Activated T-cell treated with anti-CD3 and anti-CD28 coated beads, Interleukin-2, amount 50 U/mL, for 24 hours (primary cell): Measurements from ENCODE around the gene RBBP6.
A peak's percentile ranks its signal among the peaks of the same experiment; 100 is the strongest.
"Not testable (repeated sequence)": the region's sequence is repeated elsewhere in the genome, so short reads cannot be mapped to it uniquely, and the experiment has no call there.

Source experiments
- DNase-seq: peaks from one replicate; pipeline ENCODE4 v3.0.0-alpha.2; 2020
- H3K27ac Mint-ChIP-seq: 2 replicates; pipeline ENCODE4 v1.8.0; 2020; ENCODE audit warnings: mild to moderate bottlenecking, mixed read lengths
- H3K27me3 Mint-ChIP-seq: 2 replicates; pipeline ENCODE4 v1.8.0; 2020; ENCODE audit warnings: mixed read lengths
- H3K36me3 Mint-ChIP-seq: 2 replicates; pipeline ENCODE4 v1.8.0; 2020; ENCODE audit warnings: low read depth, mixed read lengths
- H3K4me1 Mint-ChIP-seq: 2 replicates; pipeline ENCODE4 v1.8.0; 2020; ENCODE audit warnings: low read depth, mixed read lengths
- H3K4me3 Mint-ChIP-seq: 2 replicates; pipeline ENCODE4 v1.8.0; 2020; ENCODE audit warnings: mild to moderate bottlenecking, moderate library complexity, mixed read lengths
- H3K9me3 Mint-ChIP-seq: 2 replicates; pipeline ENCODE4 v1.8.0; 2020; ENCODE audit warnings: mixed read lengths

Gene RBBP6

GRCh38 chr16:24539295-24539849 is at the start of gene RBBP6:
Gene RBBP6 (plus strand): TSS chr16:24539566. CDS start chr16:24540627, 1,061 bp downstream.
- peaks cover 46% of the 10 kb centered on the region for H3K36me3 Mint-ChIP-seq
- peak within 1 kb of the TSS; percentile 100 for H3K4me3 Mint-ChIP-seq
- peaks cover 37% of the 10 kb centered on the region for H3K4me1 Mint-ChIP-seq
- DNase-seq = peak; percentile 96
- no peaks in the 10 kb centered on the region for H3K9me3 Mint-ChIP-seq
- peak within 1 kb of the TSS; percentile 100 for H3K27ac Mint-ChIP-seq
- no peaks in the 10 kb centered on the region for H3K27me3 Mint-ChIP-seq

GRCh38 chr16:24490866-24491265 is 48.5 kb upstream of the RBBP6 start:
- H3K27me3 Mint-ChIP-seq = peaks cover 16% of the 10 kb centered on the region
- H3K4me1 Mint-ChIP-seq = no peaks in the 10 kb centered on the region
- no peak overlapping the region for H3K4me3 Mint-ChIP-seq
- H3K9me3 Mint-ChIP-seq = no peaks in the 10 kb centered on the region
- no peaks in the 10 kb centered on the region for H3K36me3 Mint-ChIP-seq
- H3K27ac Mint-ChIP-seq = no peak overlapping the region
- DNase-seq = no peak

GRCh38 chr16:24491731-24492130 is 47.6 kb upstream of the RBBP6 start:
- peaks cover 16% of the 10 kb centered on the region for H3K27me3 Mint-ChIP-seq
- H3K4me3 Mint-ChIP-seq = no peak overlapping the region
- no peak overlapping the region for H3K27ac Mint-ChIP-seq
- no peaks in the 10 kb centered on the region for H3K4me1 Mint-ChIP-seq
- no peaks in the 10 kb centered on the region for H3K36me3 Mint-ChIP-seq
- no peak for DNase-seq
- H3K9me3 Mint-ChIP-seq = no peaks in the 10 kb centered on the region

- H3K4me1 Mint-ChIP-seq = no peaks in the 10 kb centered on the region
- no peak overlapping the region for H3K27ac Mint-ChIP-seq
- H3K36me3 Mint-ChIP-seq = no peaks in the 10 kb centered on the region
- no peak for DNase-seq
- no peak overlapping the region for H3K4me3 Mint-ChIP-seq
- no peaks in the 10 kb centered on the region for H3K9me3 Mint-ChIP-seq
- peaks cover 16% of the 10 kb centered on the region for H3K27me3 Mint-ChIP-seq
Observed at GRCh38 chr16:24493821-24494220, 45.5 kb upstream of the RBBP6 start.

GRCh38 chr16:24495207-24495606 is 44.2 kb upstream of the RBBP6 start:
- not testable (repeated sequence) for H3K27ac Mint-ChIP-seq, H3K4me3 Mint-ChIP-seq

GRCh38 chr16:24497440-24497839 is 41.9 kb upstream of the RBBP6 start:
- H3K4me1 Mint-ChIP-seq = no peaks in the 10 kb centered on the region
- H3K4me3 Mint-ChIP-seq = no peak overlapping the region
- H3K27me3 Mint-ChIP-seq = peaks cover 26% of the 10 kb centered on the region
- H3K27ac Mint-ChIP-seq = no peak overlapping the region
- DNase-seq = no peak
- no peaks in the 10 kb centered on the region for H3K9me3 Mint-ChIP-seq
- no peaks in the 10 kb centered on the region for H3K36me3 Mint-ChIP-seq

More at GRCh38 chr16:24495207-24495606, 44.2 kb upstream of the RBBP6 start:
- not testable (repeated sequence) for H3K4me1 Mint-ChIP-seq, DNase-seq, H3K36me3 Mint-ChIP-seq, H3K9me3 Mint-ChIP-seq
- peaks cover 20% of the 10 kb centered on the region for H3K27me3 Mint-ChIP-seq

- H3K9me3 Mint-ChIP-seq = no peaks in the 10 kb centered on the region
Observed at GRCh38 chr16:24499193-24499814, 40.1 kb upstream of the RBBP6 start.

GRCh38 chr16:24504472-24505345 is 34.7 kb upstream of the RBBP6 start:
- no peaks in the 10 kb centered on the region for H3K9me3 Mint-ChIP-seq
- no peaks in the 10 kb centered on the region for H3K4me1 Mint-ChIP-seq
- H3K36me3 Mint-ChIP-seq = no peaks in the 10 kb centered on the region
- DNase-seq = peak; percentile 56
- H3K4me3 Mint-ChIP-seq = no peak overlapping the region
- no peak overlapping the region for H3K27ac Mint-ChIP-seq
- H3K27me3 Mint-ChIP-seq = peaks cover 45% of the 10 kb centered on the region

More at GRCh38 chr16:24499193-24499814, 40.1 kb upstream of the RBBP6 start:
- Mint-ChIP-seq H3K27me3 (peaks cover 25% of the 10 kb centered on the region), H3K36me3 (no peaks in the 10 kb centered on the region), H3K4me1 (no peaks in the 10 kb centered on the region), H3K4me3 (no peak overlapping the region), H3K27ac (no peak overlapping the region)
- no peak for DNase-seq

- H3K27ac Mint-ChIP-seq = no peak overlapping the region
- no peak overlapping the region for H3K4me3 Mint-ChIP-seq
- peaks cover 37% of the 10 kb centered on the region for H3K27me3 Mint-ChIP-seq
- H3K4me1 Mint-ChIP-seq = no peaks in the 10 kb centered on the region
- no peaks in the 10 kb centered on the region for H3K36me3 Mint-ChIP-seq
- H3K9me3 Mint-ChIP-seq = no peaks in the 10 kb centered on the region
- no peak for DNase-seq
Observed at GRCh38 chr16:24505959-24506358, 33.4 kb upstream of the RBBP6 start.

- no peaks in the 10 kb centered on the region for H3K36me3 Mint-ChIP-seq
- no peak overlapping the region for H3K4me3 Mint-ChIP-seq
- no peak overlapping the region for H3K27ac Mint-ChIP-seq
- H3K27me3 Mint-ChIP-seq = peaks cover 28% of the 10 kb centered on the region
- DNase-seq = no peak
- H3K4me1 Mint-ChIP-seq = no peaks in the 10 kb centered on the region
- H3K9me3 Mint-ChIP-seq = no peaks in the 10 kb centered on the region
Observed at GRCh38 chr16:24507959-24508480, 31.3 kb upstream of the RBBP6 start.

- H3K4me3 Mint-ChIP-seq = no peak overlapping the region
- no peaks in the 10 kb centered on the region for H3K9me3 Mint-ChIP-seq
- H3K27me3 Mint-ChIP-seq = peaks cover 26% of the 10 kb centered on the region
- no peaks in the 10 kb centered on the region for H3K4me1 Mint-ChIP-seq
- H3K36me3 Mint-ChIP-seq = no peaks in the 10 kb centered on the region
- no peak overlapping the region for H3K27ac Mint-ChIP-seq
- no peak for DNase-seq
Observed at GRCh38 chr16:24508614-24509013, 30.8 kb upstream of the RBBP6 start.

GRCh38 chr16:24509536-24509935 is 29.8 kb upstream of the RBBP6 start:
- no peaks in the 10 kb centered on the region for H3K36me3 Mint-ChIP-seq
- H3K4me1 Mint-ChIP-seq = no peaks in the 10 kb centered on the region
- H3K27ac Mint-ChIP-seq = no peak overlapping the region
- H3K27me3 Mint-ChIP-seq = peaks cover 23% of the 10 kb centered on the region
- H3K9me3 Mint-ChIP-seq = no peaks in the 10 kb centered on the region
- no peak for DNase-seq
- no peak overlapping the region for H3K4me3 Mint-ChIP-seq

GRCh38 chr16:24511174-24511573 is 28.2 kb upstream of the RBBP6 start:
- DNase-seq = no peak

GRCh38 chr16:24511792-24512191 is 27.6 kb upstream of the RBBP6 start:
- no peak for DNase-seq
- H3K4me3 Mint-ChIP-seq = no peak overlapping the region
- H3K27ac Mint-ChIP-seq = no peak overlapping the region
- no peaks in the 10 kb centered on the region for H3K9me3 Mint-ChIP-seq
- peaks cover under 1% of the 10 kb centered on the region for H3K4me1 Mint-ChIP-seq
- H3K36me3 Mint-ChIP-seq = no peaks in the 10 kb centered on the region
- peaks cover 10% of the 10 kb centered on the region for H3K27me3 Mint-ChIP-seq

More at GRCh38 chr16:24511174-24511573, 28.2 kb upstream of the RBBP6 start:
- Mint-ChIP-seq H3K36me3 (no peaks in the 10 kb centered on the region), H3K9me3 (no peaks in the 10 kb centered on the region), H3K4me1 (no peaks in the 10 kb centered on the region), H3K27ac (no peak overlapping the region), H3K27me3 (peaks cover 14% of the 10 kb centered on the region), H3K4me3 (no peak overlapping the region)
